ENCODE results near the gene PGRMC2.
A peak's percentile ranks its signal among the peaks of the same experiment; 100 is the strongest.

PGRMC2 gene

GRCh38 chr4:128220286-128221235 is 67.1 kb downstream of the PGRMC2 start:
- DNase-seq (ENCODE audit: low read depth, low spot score) = peak; percentile 58
